HEK293 (cell line): ENCODE measurements around the gene CD180.
A peak's percentile ranks its signal among the peaks of the same experiment; 100 is the strongest.

Experiments
- CTCF ChIA-PET: fragments of 350-600 bp; formaldehyde crosslinking; extraction: SDS; loops from one replicate; lab custom pipeline; 2021; ENCODE audit warnings: antibody characterized with exemption; lab: Yijun Ruan, JAX
- POLR2A ChIA-PET: fragments of 300-600 bp; formaldehyde crosslinking; extraction: SDS; loops from one replicate; lab custom pipeline; 2020; ENCODE audit warnings: antibody characterized with exemption, inconsistent platforms; lab: Yijun Ruan, JAX
- H3K27ac ChIP-seq: fragments of 200-500 bp; sonication (Bioruptor generic); 2 replicates; pipeline ENCODE4 v1.5.1; 2014; ENCODE audit warnings: low read depth, low read length, control low read depth, inconsistent platforms; ENCODE audit errors: extremely low read depth
- H3K36me3 ChIP-seq, 2 experiments: fragments of 200-500 bp in 1 of 2; sonication (Bioruptor generic) in 1 of 2; 1 replicate in 1 of 2; 2 replicates in 1 of 2; pipeline ENCODE4 v1.5.1; 2014 to 2017; ENCODE audit warnings: inconsistent platforms in 2 of 2, low read length in 2 of 2; ENCODE audit not compliant: control insufficient read depth in 2 of 2, insufficient read depth in 1 of 2
- H3K4me1 ChIP-seq: fragments of 200-500 bp; sonication (Bioruptor generic); 2 replicates; pipeline ENCODE4 v1.5.1; 2014; ENCODE audit warnings: mild to moderate bottlenecking, low read length, inconsistent platforms; ENCODE audit not compliant: control insufficient read depth, insufficient read depth
- H3K4me3 ChIP-seq: 2 replicates; pipeline ENCODE4 v1.5.1; 2011; ENCODE audit warnings: low read depth, mild to moderate bottlenecking, control low read depth, low read length, moderate library complexity
- H3K9me3 ChIP-seq: fragments of 200-500 bp; sonication (Bioruptor generic); 2 replicates; pipeline ENCODE4 v1.5.1; 2014; ENCODE audit warnings: low read depth, low read length, inconsistent platforms; ENCODE audit not compliant: control insufficient read depth, insufficient read depth
- OVOL3 ChIP-seq: fragments of 450-650 bp; formaldehyde crosslinking; IDR thresholded peaks from 2 replicates; pipeline ENCODE4 v1.5.1; 2016; ENCODE audit warnings: missing biosample characterization, missing genetic modification characterization
- PRDM1 ChIP-seq: fragments of 450-650 bp; formaldehyde crosslinking; IDR thresholded peaks from 2 replicates; pipeline ENCODE4; 2016; ENCODE audit warnings: missing biosample characterization, missing genetic modification characterization
- SCRT1 ChIP-seq: fragments of 450-650 bp; formaldehyde crosslinking; IDR thresholded peaks from 2 replicates; pipeline ENCODE4 v1.5.1; 2016; ENCODE audit warnings: missing biosample characterization, missing genetic modification characterization, borderline replicate concordance
- ZBTB17 ChIP-seq: fragments of 450-650 bp; formaldehyde crosslinking; IDR thresholded peaks from 2 replicates; pipeline ENCODE4 v1.5.1; 2016; ENCODE audit warnings: missing biosample characterization, missing genetic modification characterization
- ZFHX2 ChIP-seq: fragments of 450-650 bp; formaldehyde crosslinking; conservative IDR thresholded peaks from 2 replicates; pipeline ENCODE4 v1.5.1; 2016; ENCODE audit warnings: missing biosample characterization, missing genetic modification characterization
- ZFP69B ChIP-seq: fragments of 450-650 bp; formaldehyde crosslinking; IDR thresholded peaks from 2 replicates; pipeline ENCODE4 v1.5.1; 2016; ENCODE audit warnings: missing biosample characterization, missing genetic modification characterization
- ZNF274 ChIP-seq, 2 experiments: fragments of 200-500 bp in 1 of 2; fragments of 450-650 bp in 1 of 2; sonication (Bioruptor generic) in 1 of 2; formaldehyde crosslinking in 1 of 2; IDR thresholded peaks; 2 replicates each; pipeline versions ENCODE4 v1.5.1 to v1.6.1; 2014 to 2016; ENCODE audit warnings: borderline replicate concordance in 1 of 2, inconsistent platforms in 1 of 2, low read length in 1 of 2, missing biosample characterization in 1 of 2, missing genetic modification characterization in 1 of 2
- ZNF366 ChIP-seq: fragments of 450-650 bp; formaldehyde crosslinking; conservative IDR thresholded peaks from 2 replicates; pipeline ENCODE4 v1.5.1; 2016; ENCODE audit warnings: missing biosample characterization, missing genetic modification characterization
- ZNF48 ChIP-seq: fragments of 450-650 bp; formaldehyde crosslinking; IDR thresholded peaks from 2 replicates; pipeline ENCODE4 v1.5.1; 2016; ENCODE audit warnings: missing biosample characterization, missing genetic modification characterization
- ZNF600 ChIP-seq: fragments of 450-650 bp; formaldehyde crosslinking; IDR thresholded peaks from 2 replicates; pipeline ENCODE4 v1.5.1; 2016; ENCODE audit warnings: missing biosample characterization, missing genetic modification characterization
- ZNF677 ChIP-seq: fragments of 450-650 bp; IDR thresholded peaks from 2 replicates; pipeline ENCODE4 v1.5.0; 2018; ENCODE audit warnings: missing biosample characterization, mild to moderate bottlenecking, missing genetic modification characterization, moderate library complexity
- TF ChIP-seq, protein P1 (sequence below): fragments of 450-650 bp; formaldehyde crosslinking; IDR thresholded peaks from 2 replicates; pipeline ENCODE4 v1.5.1; 2016; ENCODE audit warnings: missing biosample characterization, missing genetic modification characterization
- TF ChIP-seq, protein P2 (sequence below): fragments of 450-650 bp; formaldehyde crosslinking; IDR thresholded peaks from 2 replicates; pipeline ENCODE4 v1.5.1; 2017; ENCODE audit warnings: missing biosample characterization, missing genetic modification characterization
- TF ChIP-seq, protein P3 (sequence below): fragments of 450-650 bp; formaldehyde crosslinking; IDR thresholded peaks from 2 replicates; pipeline ENCODE4 v1.5.1; 2016; ENCODE audit warnings: missing biosample characterization, missing genetic modification characterization
- TF ChIP-seq, protein P4 (sequence below): IDR thresholded peaks from 2 replicates; pipeline ENCODE4 v1.6.1; 2011; ENCODE audit warnings: mild to moderate bottlenecking, low read depth, low read length, borderline replicate concordance
- TF ChIP-seq, protein P5 (sequence below): fragments of 450-650 bp; formaldehyde crosslinking; IDR thresholded peaks from 2 replicates; pipeline ENCODE4 v1.5.1; 2016; ENCODE audit warnings: missing biosample characterization, missing genetic modification characterization
- TF ChIP-seq, protein P6 (sequence below): fragments of 450-650 bp; IDR thresholded peaks from 2 replicates; pipeline ENCODE4 v1.5.1; 2018; ENCODE audit warnings: missing biosample characterization, missing genetic modification characterization
- TF ChIP-seq, protein P7 (sequence below): fragments of 450-650 bp; formaldehyde crosslinking; IDR thresholded peaks from 2 replicates; pipeline ENCODE4 v1.5.1; 2016; ENCODE audit warnings: missing biosample characterization, missing genetic modification characterization
- TF ChIP-seq, protein P8 (sequence below): fragments of 450-650 bp; formaldehyde crosslinking; IDR thresholded peaks from 2 replicates; pipeline ENCODE4 v1.5.1; 2016; ENCODE audit warnings: missing biosample characterization, missing genetic modification characterization
- TF ChIP-seq, protein P9 (sequence below): fragments of 450-650 bp; formaldehyde crosslinking; conservative IDR thresholded peaks from 2 replicates; pipeline ENCODE4 v1.5.1; 2016; ENCODE audit warnings: low read depth, missing biosample characterization, missing genetic modification characterization

CD180 gene

DNA sequence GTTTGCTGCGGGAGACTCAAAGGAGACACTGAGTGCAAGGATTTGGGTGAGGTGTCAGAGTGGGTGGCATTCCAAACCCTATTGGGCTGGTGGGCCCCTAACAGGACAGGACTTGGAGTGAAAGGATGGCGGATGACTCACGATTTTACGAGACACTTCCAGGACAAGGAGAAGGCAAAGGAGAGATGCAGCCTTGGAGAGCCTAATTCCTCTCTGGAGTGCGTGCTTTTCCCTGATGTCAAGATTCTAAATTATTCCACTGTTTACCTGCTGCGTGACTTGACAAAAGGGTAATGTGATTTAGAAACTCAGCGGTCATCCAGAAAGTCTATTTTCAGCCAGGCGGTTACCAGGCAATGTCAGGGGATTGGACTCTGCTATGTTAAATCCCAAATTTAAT lies 41.6 kb upstream of the CD180 start:
- POLR2A ChIA-PET, result no interaction called here

More for the DNA sequence above, 41.6 kb upstream of the CD180 start:
- Histone ChIP-seq H3K4me3 (no peak overlapping the region), H3K36me3 (no peaks in the 10 kb centered on the region), H3K4me1 (no peaks in the 10 kb centered on the region), H3K27ac (no peak overlapping the region), H3K9me3 (no peaks in the 10 kb centered on the region)
- TF ChIP-seq ZNF366 (tag by site-specific recombination), result peak; percentile 43; the same call in 1 of the 2 replicates
- no peak for TF ChIP-seq ZNF274 (IDR thresholded peaks at IDR 0.05; ENCODE audit: low read length)
- no peak for TF ChIP-seq ZNF274 (tag by site-specific recombination; IDR thresholded peaks at IDR 0.05; ENCODE audit: borderline replicate concordance)
- no peak for TF ChIP-seq ZNF48
- TF ChIP-seq, protein P1, sequence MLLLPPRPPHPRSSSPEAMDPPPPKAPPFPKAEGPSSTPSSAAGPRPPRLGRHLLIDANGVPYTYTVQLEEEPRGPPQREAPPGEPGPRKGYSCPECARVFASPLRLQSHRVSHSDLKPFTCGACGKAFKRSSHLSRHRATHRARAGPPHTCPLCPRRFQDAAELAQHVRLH (tag by site-specific recombination), result no peak
- TF ChIP-seq, protein P2, sequence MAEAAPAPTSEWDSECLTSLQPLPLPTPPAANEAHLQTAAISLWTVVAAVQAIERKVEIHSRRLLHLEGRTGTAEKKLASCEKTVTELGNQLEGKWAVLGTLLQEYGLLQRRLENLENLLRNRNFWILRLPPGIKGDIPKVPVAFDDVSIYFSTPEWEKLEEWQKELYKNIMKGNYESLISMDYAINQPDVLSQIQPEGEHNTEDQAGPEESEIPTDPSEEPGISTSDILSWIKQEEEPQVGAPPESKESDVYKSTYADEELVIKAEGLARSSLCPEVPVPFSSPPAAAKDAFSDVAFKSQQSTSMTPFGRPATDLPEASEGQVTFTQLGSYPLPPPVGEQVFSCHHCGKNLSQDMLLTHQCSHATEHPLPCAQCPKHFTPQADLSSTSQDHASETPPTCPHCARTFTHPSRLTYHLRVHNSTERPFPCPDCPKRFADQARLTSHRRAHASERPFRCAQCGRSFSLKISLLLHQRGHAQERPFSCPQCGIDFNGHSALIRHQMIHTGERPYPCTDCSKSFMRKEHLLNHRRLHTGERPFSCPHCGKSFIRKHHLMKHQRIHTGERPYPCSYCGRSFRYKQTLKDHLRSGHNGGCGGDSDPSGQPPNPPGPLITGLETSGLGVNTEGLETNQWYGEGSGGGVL (tag by site-specific recombination), result peak; percentile 41; the same call in 1 of the 2 replicates
- TF ChIP-seq OVOL3 (tag by site-specific recombination), result no peak
- peak; percentile 93 for TF ChIP-seq ZFP69B (tag by site-specific recombination)
- 0 out of 2 replicates have a peak, but pooled peaks have one; percentile 38 for TF ChIP-seq ZFHX2 (tag by site-specific recombination)
- 0 out of 2 replicates have a peak, but pooled peaks have one; percentile 34 for TF ChIP-seq PRDM1 (tag by site-specific recombination)
- TF ChIP-seq, protein P3, sequence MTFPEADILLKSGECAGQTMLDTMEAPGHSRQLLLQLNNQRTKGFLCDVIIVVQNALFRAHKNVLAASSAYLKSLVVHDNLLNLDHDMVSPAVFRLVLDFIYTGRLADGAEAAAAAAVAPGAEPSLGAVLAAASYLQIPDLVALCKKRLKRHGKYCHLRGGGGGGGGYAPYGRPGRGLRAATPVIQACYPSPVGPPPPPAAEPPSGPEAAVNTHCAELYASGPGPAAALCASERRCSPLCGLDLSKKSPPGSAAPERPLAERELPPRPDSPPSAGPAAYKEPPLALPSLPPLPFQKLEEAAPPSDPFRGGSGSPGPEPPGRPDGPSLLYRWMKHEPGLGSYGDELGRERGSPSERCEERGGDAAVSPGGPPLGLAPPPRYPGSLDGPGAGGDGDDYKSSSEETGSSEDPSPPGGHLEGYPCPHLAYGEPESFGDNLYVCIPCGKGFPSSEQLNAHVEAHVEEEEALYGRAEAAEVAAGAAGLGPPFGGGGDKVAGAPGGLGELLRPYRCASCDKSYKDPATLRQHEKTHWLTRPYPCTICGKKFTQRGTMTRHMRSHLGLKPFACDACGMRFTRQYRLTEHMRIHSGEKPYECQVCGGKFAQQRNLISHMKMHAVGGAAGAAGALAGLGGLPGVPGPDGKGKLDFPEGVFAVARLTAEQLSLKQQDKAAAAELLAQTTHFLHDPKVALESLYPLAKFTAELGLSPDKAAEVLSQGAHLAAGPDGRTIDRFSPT (tag by site-specific recombination), result peak; percentile 67
- TF ChIP-seq, protein P4, sequence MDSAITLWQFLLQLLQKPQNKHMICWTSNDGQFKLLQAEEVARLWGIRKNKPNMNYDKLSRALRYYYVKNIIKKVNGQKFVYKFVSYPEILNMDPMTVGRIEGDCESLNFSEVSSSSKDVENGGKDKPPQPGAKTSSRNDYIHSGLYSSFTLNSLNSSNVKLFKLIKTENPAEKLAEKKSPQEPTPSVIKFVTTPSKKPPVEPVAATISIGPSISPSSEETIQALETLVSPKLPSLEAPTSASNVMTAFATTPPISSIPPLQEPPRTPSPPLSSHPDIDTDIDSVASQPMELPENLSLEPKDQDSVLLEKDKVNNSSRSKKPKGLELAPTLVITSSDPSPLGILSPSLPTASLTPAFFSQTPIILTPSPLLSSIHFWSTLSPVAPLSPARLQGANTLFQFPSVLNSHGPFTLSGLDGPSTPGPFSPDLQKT, result no peak
- TF ChIP-seq, protein P5, sequence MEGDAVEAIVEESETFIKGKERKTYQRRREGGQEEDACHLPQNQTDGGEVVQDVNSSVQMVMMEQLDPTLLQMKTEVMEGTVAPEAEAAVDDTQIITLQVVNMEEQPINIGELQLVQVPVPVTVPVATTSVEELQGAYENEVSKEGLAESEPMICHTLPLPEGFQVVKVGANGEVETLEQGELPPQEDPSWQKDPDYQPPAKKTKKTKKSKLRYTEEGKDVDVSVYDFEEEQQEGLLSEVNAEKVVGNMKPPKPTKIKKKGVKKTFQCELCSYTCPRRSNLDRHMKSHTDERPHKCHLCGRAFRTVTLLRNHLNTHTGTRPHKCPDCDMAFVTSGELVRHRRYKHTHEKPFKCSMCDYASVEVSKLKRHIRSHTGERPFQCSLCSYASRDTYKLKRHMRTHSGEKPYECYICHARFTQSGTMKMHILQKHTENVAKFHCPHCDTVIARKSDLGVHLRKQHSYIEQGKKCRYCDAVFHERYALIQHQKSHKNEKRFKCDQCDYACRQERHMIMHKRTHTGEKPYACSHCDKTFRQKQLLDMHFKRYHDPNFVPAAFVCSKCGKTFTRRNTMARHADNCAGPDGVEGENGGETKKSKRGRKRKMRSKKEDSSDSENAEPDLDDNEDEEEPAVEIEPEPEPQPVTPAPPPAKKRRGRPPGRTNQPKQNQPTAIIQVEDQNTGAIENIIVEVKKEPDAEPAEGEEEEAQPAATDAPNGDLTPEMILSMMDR (tag by site-specific recombination), result no peak
- TF ChIP-seq ZNF600 (tag by site-specific recombination), result peak; percentile 84
- TF ChIP-seq, protein P6, sequence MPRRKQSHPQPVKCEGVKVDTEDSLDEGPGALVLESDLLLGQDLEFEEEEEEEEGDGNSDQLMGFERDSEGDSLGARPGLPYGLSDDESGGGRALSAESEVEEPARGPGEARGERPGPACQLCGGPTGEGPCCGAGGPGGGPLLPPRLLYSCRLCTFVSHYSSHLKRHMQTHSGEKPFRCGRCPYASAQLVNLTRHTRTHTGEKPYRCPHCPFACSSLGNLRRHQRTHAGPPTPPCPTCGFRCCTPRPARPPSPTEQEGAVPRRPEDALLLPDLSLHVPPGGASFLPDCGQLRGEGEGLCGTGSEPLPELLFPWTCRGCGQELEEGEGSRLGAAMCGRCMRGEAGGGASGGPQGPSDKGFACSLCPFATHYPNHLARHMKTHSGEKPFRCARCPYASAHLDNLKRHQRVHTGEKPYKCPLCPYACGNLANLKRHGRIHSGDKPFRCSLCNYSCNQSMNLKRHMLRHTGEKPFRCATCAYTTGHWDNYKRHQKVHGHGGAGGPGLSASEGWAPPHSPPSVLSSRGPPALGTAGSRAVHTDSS (tag by site-specific recombination), result no peak
- TF ChIP-seq ZNF677 (tag by site-specific recombination), result no peak
- TF ChIP-seq, protein P7, sequence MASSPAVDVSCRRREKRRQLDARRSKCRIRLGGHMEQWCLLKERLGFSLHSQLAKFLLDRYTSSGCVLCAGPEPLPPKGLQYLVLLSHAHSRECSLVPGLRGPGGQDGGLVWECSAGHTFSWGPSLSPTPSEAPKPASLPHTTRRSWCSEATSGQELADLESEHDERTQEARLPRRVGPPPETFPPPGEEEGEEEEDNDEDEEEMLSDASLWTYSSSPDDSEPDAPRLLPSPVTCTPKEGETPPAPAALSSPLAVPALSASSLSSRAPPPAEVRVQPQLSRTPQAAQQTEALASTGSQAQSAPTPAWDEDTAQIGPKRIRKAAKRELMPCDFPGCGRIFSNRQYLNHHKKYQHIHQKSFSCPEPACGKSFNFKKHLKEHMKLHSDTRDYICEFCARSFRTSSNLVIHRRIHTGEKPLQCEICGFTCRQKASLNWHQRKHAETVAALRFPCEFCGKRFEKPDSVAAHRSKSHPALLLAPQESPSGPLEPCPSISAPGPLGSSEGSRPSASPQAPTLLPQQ, result peak; percentile 96
- no peak for TF ChIP-seq SCRT1 (tag by site-specific recombination)
- TF ChIP-seq, protein P8, sequence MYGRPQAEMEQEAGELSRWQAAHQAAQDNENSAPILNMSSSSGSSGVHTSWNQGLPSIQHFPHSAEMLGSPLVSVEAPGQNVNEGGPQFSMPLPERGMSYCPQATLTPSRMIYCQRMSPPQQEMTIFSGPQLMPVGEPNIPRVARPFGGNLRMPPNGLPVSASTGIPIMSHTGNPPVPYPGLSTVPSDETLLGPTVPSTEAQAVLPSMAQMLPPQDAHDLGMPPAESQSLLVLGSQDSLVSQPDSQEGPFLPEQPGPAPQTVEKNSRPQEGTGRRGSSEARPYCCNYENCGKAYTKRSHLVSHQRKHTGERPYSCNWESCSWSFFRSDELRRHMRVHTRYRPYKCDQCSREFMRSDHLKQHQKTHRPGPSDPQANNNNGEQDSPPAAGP (tag by site-specific recombination), result no peak
- TF ChIP-seq, protein P9, sequence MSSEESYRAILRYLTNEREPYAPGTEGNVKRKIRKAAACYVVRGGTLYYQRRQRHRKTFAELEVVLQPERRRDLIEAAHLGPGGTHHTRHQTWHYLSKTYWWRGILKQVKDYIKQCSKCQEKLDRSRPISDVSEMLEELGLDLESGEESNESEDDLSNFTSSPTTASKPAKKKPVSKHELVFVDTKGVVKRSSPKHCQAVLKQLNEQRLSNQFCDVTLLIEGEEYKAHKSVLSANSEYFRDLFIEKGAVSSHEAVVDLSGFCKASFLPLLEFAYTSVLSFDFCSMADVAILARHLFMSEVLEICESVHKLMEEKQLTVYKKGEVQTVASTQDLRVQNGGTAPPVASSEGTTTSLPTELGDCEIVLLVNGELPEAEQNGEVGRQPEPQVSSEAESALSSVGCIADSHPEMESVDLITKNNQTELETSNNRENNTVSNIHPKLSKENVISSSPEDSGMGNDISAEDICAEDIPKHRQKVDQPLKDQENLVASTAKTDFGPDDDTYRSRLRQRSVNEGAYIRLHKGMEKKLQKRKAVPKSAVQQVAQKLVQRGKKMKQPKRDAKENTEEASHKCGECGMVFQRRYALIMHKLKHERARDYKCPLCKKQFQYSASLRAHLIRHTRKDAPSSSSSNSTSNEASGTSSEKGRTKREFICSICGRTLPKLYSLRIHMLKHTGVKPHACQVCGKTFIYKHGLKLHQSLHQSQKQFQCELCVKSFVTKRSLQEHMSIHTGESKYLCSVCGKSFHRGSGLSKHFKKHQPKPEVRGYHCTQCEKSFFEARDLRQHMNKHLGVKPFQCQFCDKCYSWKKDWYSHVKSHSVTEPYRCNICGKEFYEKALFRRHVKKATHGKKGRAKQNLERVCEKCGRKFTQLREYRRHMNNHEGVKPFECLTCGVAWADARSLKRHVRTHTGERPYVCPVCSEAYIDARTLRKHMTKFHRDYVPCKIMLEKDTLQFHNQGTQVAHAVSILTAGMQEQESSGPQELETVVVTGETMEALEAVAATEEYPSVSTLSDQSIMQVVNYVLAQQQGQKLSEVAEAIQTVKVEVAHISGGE (tag by site-specific recombination), result no peak
- TF ChIP-seq ZBTB17 (tag by site-specific recombination), result 0 out of 2 replicates have a peak, but pooled peaks have one; percentile 20
- CTCF ChIA-PET, result no interaction called here
